Neural cell (in vitro differentiated cells): ENCODE measurements around the gene SH3RF3. TPM values are rescaled to one million over a fixed set of nuclear protein-coding genes. Genes with fewer than 3 reads are reported as not detected.

Experiments used
- H2AFZ ChIP-seq: fragments of 200-600, 300-800 bp; sonication (generic), shearing (Covaris generic); 2 replicates; pipeline ENCODE4 v1.6.0; 2014; ENCODE audit warnings: low read depth, mild to moderate bottlenecking, antibody characterized with exemption, low read length, moderate library complexity
- H3F3A ChIP-seq: fragments of 200-600 bp; shearing (Covaris generic); 2 replicates; pipeline ENCODE4 v1.6.1; 2016; ENCODE audit warnings: mild to moderate bottlenecking, moderate library complexity, mixed read lengths, antibody characterized with exemption, low read length; ENCODE audit not compliant: insufficient read depth, poor library complexity, severe bottlenecking
- H3K27ac ChIP-seq: fragments of 200-600, 300-800 bp; sonication (generic), shearing (Covaris generic); 2 replicates; pipeline ENCODE4 v1.5.1; 2014; ENCODE audit warnings: mild to moderate bottlenecking, low read length, moderate library complexity
- H3K27me3 ChIP-seq: fragments of 300-800, 200-600 bp; sonication (generic), shearing (Covaris generic); 2 replicates; pipeline ENCODE4 v1.6.0; 2014; ENCODE audit warnings: mild to moderate bottlenecking, low read depth, low read length, moderate library complexity; ENCODE audit not compliant: insufficient read depth
- H3K36me3 ChIP-seq: fragments of 300-800, 200-600 bp; sonication (generic), shearing (Covaris generic); 2 replicates; pipeline ENCODE4 v1.5.1; 2014; ENCODE audit warnings: mild to moderate bottlenecking, antibody characterized with exemption, low read length, moderate library complexity; ENCODE audit not compliant: insufficient read depth
- H3K4me2 ChIP-seq: fragments of 300-800, 200-600 bp; sonication (generic), shearing (Covaris generic); 2 replicates; pipeline ENCODE4 v1.6.0; 2014; ENCODE audit warnings: mild to moderate bottlenecking, low read length
- H3K4me3 ChIP-seq: fragments of 300-800, 200-600 bp; sonication (generic), shearing (Covaris generic); 2 replicates; pipeline ENCODE4 v1.5.1; 2014; ENCODE audit warnings: mild to moderate bottlenecking, low read length, moderate library complexity
- H3K79me2 ChIP-seq: fragments of 200-600 bp; shearing (Covaris generic); replicated peaks from 2 replicates; pipeline ENCODE4 v1.6.0; 2014; ENCODE audit warnings: mild to moderate bottlenecking, low read length, moderate library complexity; ENCODE audit not compliant: insufficient read depth
- H3K9ac ChIP-seq: fragments of 300-800, 200-600 bp; sonication (generic), shearing (Covaris generic); 2 replicates; pipeline ENCODE4 v1.6.1; 2016; ENCODE audit warnings: mild to moderate bottlenecking, low read length, mixed read lengths
- H3K9me2 ChIP-seq: fragments of 200-600 bp; shearing (Covaris generic); 2 replicates; pipeline ENCODE4 v1.6.1; 2016; ENCODE audit warnings: mild to moderate bottlenecking, low read length, mixed read lengths; ENCODE audit not compliant: insufficient read depth
- H3K9me3 ChIP-seq: fragments of 200-600, 300-800 bp; sonication (generic), shearing (Covaris generic); 2 replicates; pipeline ENCODE4 v1.6.1; 2016; ENCODE audit warnings: mild to moderate bottlenecking, mixed run types, low read length, moderate library complexity, mixed read lengths
- H4K20me1 ChIP-seq: fragments of 200-600 bp; shearing (Covaris generic); 2 replicates; pipeline ENCODE4 v1.6.1; 2016; ENCODE audit warnings: mild to moderate bottlenecking, mixed run types; ENCODE audit not compliant: insufficient read depth
- EP300 ChIP-seq: fragments of 450-650 bp; conservative IDR thresholded peaks from 2 replicates; pipeline ENCODE4 v1.6.1; 2014; ENCODE audit warnings: antibody characterized with exemption, mild to moderate bottlenecking, moderate library complexity; ENCODE audit not compliant: poor library complexity, severe bottlenecking
- EZH2 ChIP-seq: fragments of 200-600, 300-800 bp; shearing (Covaris generic), sonication (generic); IDR thresholded peaks from 2 replicates; pipeline ENCODE4 v1.6.1; 2014; ENCODE audit warnings: antibody characterized with exemption, low read length, borderline replicate concordance, mild to moderate bottlenecking; ENCODE audit not compliant: insufficient read depth, poor library complexity, severe bottlenecking
- MXI1 ChIP-seq: fragments of 450-650 bp; conservative IDR thresholded peaks from 2 replicates; pipeline ENCODE4 v1.6.1; 2014; ENCODE audit warnings: antibody characterized with exemption, mild to moderate bottlenecking; ENCODE audit not compliant: poor library complexity, severe bottlenecking
- POLR2AphosphoS5 ChIP-seq: IDR thresholded peaks from 2 replicates; pipeline ENCODE4 v1.6.1; 2012
- RAD21 ChIP-seq: fragments of 450-650 bp; conservative IDR thresholded peaks from 2 replicates; pipeline ENCODE4 v1.6.1; 2014; ENCODE audit warnings: antibody characterized with exemption, mild to moderate bottlenecking, moderate library complexity
- SMC3 ChIP-seq: fragments of 450-650 bp; conservative IDR thresholded peaks from 2 replicates; pipeline ENCODE4 v1.6.1; 2014; ENCODE audit warnings: antibody characterized with exemption, mild to moderate bottlenecking, moderate library complexity; ENCODE audit not compliant: poor library complexity
- TAF1 ChIP-seq: IDR thresholded peaks from 2 replicates; pipeline ENCODE4 v1.6.1; 2012; ENCODE audit warnings: low read depth
- polyA plus RNA-seq: library from polyadenylated mRNA; depleted of rRNA; stranded (reverse); fragments of >200 nt; gene quantifications from 2 replicates; pipeline ENCODE4 v1.2.3, GENCODE V29; 2014
- TF ChIP-seq, protein P1 (sequence below): fragments of 450-650 bp; IDR thresholded peaks from 2 replicates; pipeline ENCODE4 v1.5.1; 2014; ENCODE audit warnings: antibody characterized with exemption, mild to moderate bottlenecking, moderate library complexity; ENCODE audit not compliant: poor library complexity, severe bottlenecking
- TF ChIP-seq, protein P2 (sequence below): IDR thresholded peaks from 2 replicates; pipeline ENCODE4 v1.6.1; 2012; ENCODE audit warnings: borderline replicate concordance

Gene SH3RF3
- polyA plus RNA-seq, 1 donor from 2014 or later = 0.53 TPM

DNA sequence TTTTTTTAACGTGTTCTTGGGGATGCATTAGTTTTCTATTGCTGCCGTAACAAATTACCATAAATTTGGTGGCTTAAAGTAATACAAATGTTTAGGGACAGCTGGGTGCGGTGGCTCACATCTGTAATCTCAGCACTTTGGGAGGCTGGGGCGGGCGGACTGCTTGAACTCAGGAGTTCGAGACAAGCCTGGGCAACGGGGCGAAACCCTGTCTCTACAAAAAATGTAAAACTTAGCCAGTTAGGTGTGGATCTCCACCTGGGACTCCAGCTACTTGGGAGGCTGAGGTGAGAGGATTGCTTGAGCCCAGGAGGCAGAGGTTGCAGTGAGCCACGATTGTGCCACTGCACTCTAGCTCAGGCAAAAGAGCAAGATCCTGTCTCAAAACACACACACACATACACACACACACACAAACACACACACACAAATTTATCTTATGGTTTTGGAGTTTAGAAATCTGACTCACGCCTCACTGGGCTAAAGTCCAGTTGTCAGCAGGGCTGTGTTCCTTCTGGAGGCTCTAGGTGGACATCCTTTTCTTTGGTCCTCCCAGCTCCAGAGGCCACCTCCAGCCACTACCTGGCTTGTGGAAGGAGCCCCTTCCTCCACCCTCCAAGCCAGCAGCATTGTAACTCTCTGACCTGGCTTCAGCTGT is 408.7 kb downstream of the SH3RF3 start:
- no peak overlapping the region for H3K9ac ChIP-seq
- no peak overlapping the region for H2AFZ ChIP-seq

DNA sequence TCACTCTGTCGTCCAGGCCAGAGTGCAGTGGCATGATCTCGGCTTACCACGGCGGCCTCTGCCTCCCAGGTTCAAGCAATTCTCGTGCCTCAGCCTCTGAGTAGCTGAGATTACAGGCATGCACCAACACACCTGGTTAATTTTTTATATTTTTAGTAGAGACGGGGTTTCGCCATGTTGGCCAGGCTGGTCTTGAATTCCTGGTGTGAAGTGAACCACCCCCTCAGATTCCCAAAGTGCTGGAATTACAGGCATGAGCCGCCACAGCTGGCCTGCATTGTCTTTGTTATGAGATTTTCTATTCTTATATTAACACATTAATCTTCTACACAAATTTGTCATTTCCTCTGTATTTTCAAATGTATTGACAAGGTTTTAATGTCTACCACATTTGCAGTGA is 409.5 kb downstream of the SH3RF3 start:
- Histone ChIP-seq H3K9me3 (no peaks in the 10 kb centered on the region), H3K4me3 (no peak overlapping the region), H2AFZ (no peak overlapping the region), H3K4me2 (no peak overlapping the region), H3K27ac (no peak overlapping the region), H3K36me3 (no peaks in the 10 kb centered on the region), H3K79me2 (no peaks in the 10 kb centered on the region), H3K9me2 (no peaks in the 10 kb centered on the region), H3K27me3 (no peaks in the 10 kb centered on the region), H4K20me1 (no peaks in the 10 kb centered on the region), H3F3A (no peaks in the 10 kb centered on the region), H3K9ac (no peak overlapping the region)
- no peak for TF ChIP-seq EP300
- TF ChIP-seq SMC3 = no peak
- TF ChIP-seq MXI1 = no peak

More for the DNA sequence above, 408.7 kb downstream of the SH3RF3 start:
- no peaks in the 10 kb centered on the region for H3K9me2 ChIP-seq
- H3K27me3 ChIP-seq = no peaks in the 10 kb centered on the region
- no peak for TF ChIP-seq EZH2
- TF ChIP-seq EP300 = no peak
- TF ChIP-seq, protein P1, sequence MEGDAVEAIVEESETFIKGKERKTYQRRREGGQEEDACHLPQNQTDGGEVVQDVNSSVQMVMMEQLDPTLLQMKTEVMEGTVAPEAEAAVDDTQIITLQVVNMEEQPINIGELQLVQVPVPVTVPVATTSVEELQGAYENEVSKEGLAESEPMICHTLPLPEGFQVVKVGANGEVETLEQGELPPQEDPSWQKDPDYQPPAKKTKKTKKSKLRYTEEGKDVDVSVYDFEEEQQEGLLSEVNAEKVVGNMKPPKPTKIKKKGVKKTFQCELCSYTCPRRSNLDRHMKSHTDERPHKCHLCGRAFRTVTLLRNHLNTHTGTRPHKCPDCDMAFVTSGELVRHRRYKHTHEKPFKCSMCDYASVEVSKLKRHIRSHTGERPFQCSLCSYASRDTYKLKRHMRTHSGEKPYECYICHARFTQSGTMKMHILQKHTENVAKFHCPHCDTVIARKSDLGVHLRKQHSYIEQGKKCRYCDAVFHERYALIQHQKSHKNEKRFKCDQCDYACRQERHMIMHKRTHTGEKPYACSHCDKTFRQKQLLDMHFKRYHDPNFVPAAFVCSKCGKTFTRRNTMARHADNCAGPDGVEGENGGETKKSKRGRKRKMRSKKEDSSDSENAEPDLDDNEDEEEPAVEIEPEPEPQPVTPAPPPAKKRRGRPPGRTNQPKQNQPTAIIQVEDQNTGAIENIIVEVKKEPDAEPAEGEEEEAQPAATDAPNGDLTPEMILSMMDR = no peak
- TF ChIP-seq MXI1 = no peak
- no peak for TF ChIP-seq SMC3
- TF ChIP-seq POLR2AphosphoS5 = no peak
- TF ChIP-seq TAF1 = no peak
- TF ChIP-seq, protein P2, sequence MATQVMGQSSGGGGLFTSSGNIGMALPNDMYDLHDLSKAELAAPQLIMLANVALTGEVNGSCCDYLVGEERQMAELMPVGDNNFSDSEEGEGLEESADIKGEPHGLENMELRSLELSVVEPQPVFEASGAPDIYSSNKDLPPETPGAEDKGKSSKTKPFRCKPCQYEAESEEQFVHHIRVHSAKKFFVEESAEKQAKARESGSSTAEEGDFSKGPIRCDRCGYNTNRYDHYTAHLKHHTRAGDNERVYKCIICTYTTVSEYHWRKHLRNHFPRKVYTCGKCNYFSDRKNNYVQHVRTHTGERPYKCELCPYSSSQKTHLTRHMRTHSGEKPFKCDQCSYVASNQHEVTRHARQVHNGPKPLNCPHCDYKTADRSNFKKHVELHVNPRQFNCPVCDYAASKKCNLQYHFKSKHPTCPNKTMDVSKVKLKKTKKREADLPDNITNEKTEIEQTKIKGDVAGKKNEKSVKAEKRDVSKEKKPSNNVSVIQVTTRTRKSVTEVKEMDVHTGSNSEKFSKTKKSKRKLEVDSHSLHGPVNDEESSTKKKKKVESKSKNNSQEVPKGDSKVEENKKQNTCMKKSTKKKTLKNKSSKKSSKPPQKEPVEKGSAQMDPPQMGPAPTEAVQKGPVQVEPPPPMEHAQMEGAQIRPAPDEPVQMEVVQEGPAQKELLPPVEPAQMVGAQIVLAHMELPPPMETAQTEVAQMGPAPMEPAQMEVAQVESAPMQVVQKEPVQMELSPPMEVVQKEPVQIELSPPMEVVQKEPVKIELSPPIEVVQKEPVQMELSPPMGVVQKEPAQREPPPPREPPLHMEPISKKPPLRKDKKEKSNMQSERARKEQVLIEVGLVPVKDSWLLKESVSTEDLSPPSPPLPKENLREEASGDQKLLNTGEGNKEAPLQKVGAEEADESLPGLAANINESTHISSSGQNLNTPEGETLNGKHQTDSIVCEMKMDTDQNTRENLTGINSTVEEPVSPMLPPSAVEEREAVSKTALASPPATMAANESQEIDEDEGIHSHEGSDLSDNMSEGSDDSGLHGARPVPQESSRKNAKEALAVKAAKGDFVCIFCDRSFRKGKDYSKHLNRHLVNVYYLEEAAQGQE = no peak
- H3K27ac ChIP-seq = no peak overlapping the region
- H3K36me3 ChIP-seq = no peaks in the 10 kb centered on the region
- H3K4me2 ChIP-seq = no peak overlapping the region
- no peaks in the 10 kb centered on the region for H3K79me2 ChIP-seq
- no peaks in the 10 kb centered on the region for H4K20me1 ChIP-seq
- H3K9me3 ChIP-seq = no peaks in the 10 kb centered on the region
- no peak overlapping the region for H3K4me3 ChIP-seq
- no peaks in the 10 kb centered on the region for H3F3A ChIP-seq

DNA sequence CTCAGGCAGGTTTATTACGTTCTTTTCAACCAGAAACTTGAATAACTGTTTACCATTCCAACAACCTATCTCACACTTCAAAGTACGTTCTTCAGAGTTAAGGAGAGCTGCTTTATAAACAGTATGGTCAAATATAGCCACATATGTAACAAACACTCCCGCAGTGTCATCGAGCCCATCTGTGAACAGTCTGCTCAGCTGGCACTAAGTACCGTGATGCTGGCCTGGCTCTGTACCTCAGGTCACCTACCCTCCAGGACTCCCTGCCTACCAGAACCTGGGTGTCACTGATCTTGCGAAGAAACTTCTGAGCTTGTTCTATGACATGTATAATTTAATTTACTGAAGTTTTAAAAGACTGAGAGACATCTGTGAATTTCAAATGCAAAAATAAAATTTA is 413.4 kb downstream of the SH3RF3 start:
- H3K36me3 ChIP-seq = no peaks in the 10 kb centered on the region
- no peak for TF ChIP-seq EZH2
- no peak for TF ChIP-seq MXI1
- no peak for TF ChIP-seq TAF1
- TF ChIP-seq POLR2AphosphoS5 = no peak
- TF ChIP-seq, protein P1 = no peak
- TF ChIP-seq SMC3 = no peak
- no peak for TF ChIP-seq RAD21
- TF ChIP-seq EP300 = no peak
- no peak overlapping the region for H2AFZ ChIP-seq
- no peak overlapping the region for H3K4me2 ChIP-seq
- no peak overlapping the region for H3K27ac ChIP-seq
- no peaks in the 10 kb centered on the region for H3K79me2 ChIP-seq
- no peaks in the 10 kb centered on the region for H4K20me1 ChIP-seq
- no peak overlapping the region for H3K4me3 ChIP-seq
- H3K9ac ChIP-seq = no peak overlapping the region
- no peaks in the 10 kb centered on the region for H3F3A ChIP-seq
- no peaks in the 10 kb centered on the region for H3K27me3 ChIP-seq
- H3K9me3 ChIP-seq = no peaks in the 10 kb centered on the region
- H3K9me2 ChIP-seq = no peaks in the 10 kb centered on the region
